Measurements from ENCODE around the gene TMEM134.
A peak's percentile ranks its signal among the peaks of the same experiment; 100 is the strongest.

Gene TMEM134

DNA sequence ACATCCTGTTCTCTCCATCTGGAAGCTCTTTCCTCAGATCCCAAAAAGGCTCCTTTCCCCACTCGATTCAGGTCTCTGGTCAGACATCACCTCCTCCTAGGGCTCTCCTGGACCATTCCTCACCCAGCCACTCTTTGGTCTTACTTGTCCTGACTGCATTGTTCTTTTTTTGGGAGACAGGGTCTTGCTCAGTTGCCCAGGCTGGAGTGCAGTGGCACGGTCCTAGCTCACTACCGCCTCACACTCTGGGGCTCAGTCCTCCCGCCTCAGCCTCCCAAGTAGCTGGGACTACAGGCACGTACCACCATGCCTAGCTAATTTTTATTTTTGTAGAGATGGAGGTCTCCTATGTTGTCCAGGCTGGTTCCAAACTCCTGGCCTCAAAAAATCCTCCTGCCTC lies 23.5 kb downstream of the TMEM134 start:
- DNase-seq (ENCODE audit: low read depth): no peak
- TF ChIP-seq, protein P1, sequence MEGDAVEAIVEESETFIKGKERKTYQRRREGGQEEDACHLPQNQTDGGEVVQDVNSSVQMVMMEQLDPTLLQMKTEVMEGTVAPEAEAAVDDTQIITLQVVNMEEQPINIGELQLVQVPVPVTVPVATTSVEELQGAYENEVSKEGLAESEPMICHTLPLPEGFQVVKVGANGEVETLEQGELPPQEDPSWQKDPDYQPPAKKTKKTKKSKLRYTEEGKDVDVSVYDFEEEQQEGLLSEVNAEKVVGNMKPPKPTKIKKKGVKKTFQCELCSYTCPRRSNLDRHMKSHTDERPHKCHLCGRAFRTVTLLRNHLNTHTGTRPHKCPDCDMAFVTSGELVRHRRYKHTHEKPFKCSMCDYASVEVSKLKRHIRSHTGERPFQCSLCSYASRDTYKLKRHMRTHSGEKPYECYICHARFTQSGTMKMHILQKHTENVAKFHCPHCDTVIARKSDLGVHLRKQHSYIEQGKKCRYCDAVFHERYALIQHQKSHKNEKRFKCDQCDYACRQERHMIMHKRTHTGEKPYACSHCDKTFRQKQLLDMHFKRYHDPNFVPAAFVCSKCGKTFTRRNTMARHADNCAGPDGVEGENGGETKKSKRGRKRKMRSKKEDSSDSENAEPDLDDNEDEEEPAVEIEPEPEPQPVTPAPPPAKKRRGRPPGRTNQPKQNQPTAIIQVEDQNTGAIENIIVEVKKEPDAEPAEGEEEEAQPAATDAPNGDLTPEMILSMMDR (IDR thresholded peaks at IDR 0.05; ENCODE audit: low read depth, low read length): no peak
- TF ChIP-seq MYC (IDR thresholded peaks at IDR 0.05; ENCODE audit: low read depth, low read length) (no peak), POLR2A (IDR thresholded peaks at IDR 0.05; ENCODE audit: extremely low read depth, insufficient read length) (peak; percentile 3)
- H3K4me3 ChIP-seq (ENCODE audit: low read depth, low read length): no peak overlapping the region

DNA sequence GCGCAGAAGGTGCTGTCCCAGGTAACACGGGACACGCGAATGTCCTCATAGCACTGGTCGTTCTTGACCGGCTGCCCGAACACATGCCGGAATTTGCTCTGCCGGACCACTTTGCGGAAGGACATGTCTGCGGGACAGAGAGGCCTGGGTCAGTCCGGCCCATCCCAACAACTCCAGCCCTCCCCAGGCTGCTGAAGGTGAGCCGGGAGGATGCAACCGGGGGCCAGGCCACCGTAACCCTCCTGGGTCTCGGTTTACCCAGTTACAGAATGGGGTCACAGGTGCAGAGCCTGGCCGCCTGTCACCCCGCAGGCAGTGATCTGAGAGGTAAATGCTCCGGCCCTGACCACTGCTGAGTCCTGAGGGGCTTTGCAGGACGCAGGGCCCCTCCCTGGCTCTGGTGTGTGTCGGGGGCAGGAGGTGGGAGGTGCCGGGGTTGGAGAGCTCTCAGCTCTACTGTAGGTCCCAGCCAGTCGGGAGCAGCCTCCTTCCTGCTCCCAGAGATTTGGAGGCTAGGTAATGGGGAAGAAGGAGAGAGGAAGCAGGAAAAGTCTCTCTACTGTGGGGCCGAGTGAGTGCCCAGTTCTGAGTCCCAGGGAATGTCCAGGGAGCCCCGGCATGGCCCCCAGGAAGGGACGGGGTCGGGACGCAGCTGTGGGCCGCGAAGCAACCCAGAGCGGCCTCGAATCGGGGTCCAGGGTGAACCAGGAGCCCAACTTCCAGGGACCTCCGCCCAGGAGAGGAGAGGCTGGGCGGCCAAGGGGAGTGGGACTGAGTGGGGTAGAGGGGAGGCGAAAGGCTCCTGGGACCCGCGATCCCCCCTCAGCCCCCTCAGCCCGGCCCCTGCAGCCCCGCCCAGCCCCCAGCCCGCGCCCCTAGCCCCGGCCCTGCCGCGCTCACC lies 26.3 kb downstream of the TMEM134 start:
- no peak overlapping the region for H3K4me3 ChIP-seq (ENCODE audit: low read depth, low read length)
- peak; percentile 38 for DNase-seq (ENCODE audit: low read depth)
- TF ChIP-seq MYC (IDR thresholded peaks at IDR 0.05; ENCODE audit: low read depth, low read length): no peak
- TF ChIP-seq, protein P1 (IDR thresholded peaks at IDR 0.05; ENCODE audit: low read depth, low read length): no peak
- TF ChIP-seq, protein P2, sequence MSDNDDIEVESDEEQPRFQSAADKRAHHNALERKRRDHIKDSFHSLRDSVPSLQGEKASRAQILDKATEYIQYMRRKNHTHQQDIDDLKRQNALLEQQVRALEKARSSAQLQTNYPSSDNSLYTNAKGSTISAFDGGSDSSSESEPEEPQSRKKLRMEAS (IDR thresholded peaks at IDR 0.05; ENCODE audit: low read depth, low read length): no peak
- TF ChIP-seq POLR2A (IDR thresholded peaks at IDR 0.05; ENCODE audit: extremely low read depth, insufficient read length): no peak

DNA sequence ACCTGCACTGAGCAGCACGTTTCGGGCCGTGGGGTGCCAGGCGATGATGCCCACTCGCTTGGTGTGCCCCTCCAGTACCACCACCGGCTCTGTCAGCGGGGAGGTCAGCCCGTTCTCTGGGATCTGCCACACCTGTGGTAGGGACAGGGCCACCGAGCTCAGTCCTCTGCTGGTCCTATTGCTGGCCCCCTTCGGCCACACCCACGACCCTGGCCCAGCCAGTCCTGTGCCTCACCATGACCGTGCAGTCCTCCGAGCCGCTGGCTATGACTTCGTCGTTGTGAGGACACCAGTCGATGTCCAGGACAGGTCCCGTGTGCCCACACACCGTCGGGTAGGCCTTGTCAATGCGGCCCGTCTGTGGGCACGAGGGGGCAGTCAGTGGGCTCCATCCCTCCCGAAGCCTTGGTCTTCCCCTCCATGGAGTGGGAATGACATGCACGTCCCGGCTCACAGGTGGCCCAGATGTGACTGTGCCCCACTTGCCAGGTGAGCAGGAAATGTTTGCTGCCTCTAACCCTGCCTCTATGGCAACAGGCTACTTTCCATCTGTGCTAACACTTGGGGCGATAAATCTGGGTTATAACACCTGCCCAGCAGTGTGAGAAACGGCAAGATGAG lies 27.2 kb downstream of the TMEM134 start:
- no peak for TF ChIP-seq MYC (IDR thresholded peaks at IDR 0.05; ENCODE audit: low read depth, low read length)
- TF ChIP-seq, protein P1 (IDR thresholded peaks at IDR 0.05; ENCODE audit: low read depth, low read length): no peak
- TF ChIP-seq, protein P2 (IDR thresholded peaks at IDR 0.05; ENCODE audit: low read depth, low read length): no peak
- H3K4me3 ChIP-seq (ENCODE audit: low read depth, low read length): no peak overlapping the region
- peak; percentile 40 for DNase-seq (ENCODE audit: low read depth)

DNA sequence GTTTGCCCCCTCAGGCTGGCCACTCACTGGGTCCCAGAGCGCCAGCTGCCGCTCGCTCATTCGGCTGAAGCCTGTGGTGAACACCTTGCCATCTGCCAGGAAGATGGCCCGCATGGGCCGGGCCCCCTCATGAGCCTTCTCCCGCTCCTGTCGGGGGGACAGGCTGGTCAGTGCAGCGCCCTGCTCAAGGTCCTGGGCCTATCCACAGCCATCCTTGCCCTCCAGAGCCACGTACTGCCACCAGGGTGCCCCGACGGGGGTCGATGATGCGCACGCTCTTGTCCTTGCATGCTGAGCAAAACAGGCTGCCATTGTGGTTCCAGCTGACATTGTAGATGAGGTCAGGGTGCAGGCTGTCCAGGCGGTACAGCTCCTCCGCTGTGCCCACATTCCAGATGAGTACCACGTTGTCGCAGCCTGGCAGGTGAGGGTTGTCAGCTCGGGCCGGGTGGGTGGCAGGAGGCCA lies 27.9 kb downstream of the TMEM134 start:
- no peak overlapping the region for H3K4me3 ChIP-seq (ENCODE audit: low read depth, low read length)
- no peak for TF ChIP-seq MYC (IDR thresholded peaks at IDR 0.05; ENCODE audit: low read depth, low read length)
- TF ChIP-seq, protein P2 (IDR thresholded peaks at IDR 0.05; ENCODE audit: low read depth, low read length): no peak
- no peak for TF ChIP-seq POLR2A (IDR thresholded peaks at IDR 0.05; ENCODE audit: extremely low read depth, insufficient read length)
- DNase-seq (ENCODE audit: low read depth): peak; percentile 43

DNA sequence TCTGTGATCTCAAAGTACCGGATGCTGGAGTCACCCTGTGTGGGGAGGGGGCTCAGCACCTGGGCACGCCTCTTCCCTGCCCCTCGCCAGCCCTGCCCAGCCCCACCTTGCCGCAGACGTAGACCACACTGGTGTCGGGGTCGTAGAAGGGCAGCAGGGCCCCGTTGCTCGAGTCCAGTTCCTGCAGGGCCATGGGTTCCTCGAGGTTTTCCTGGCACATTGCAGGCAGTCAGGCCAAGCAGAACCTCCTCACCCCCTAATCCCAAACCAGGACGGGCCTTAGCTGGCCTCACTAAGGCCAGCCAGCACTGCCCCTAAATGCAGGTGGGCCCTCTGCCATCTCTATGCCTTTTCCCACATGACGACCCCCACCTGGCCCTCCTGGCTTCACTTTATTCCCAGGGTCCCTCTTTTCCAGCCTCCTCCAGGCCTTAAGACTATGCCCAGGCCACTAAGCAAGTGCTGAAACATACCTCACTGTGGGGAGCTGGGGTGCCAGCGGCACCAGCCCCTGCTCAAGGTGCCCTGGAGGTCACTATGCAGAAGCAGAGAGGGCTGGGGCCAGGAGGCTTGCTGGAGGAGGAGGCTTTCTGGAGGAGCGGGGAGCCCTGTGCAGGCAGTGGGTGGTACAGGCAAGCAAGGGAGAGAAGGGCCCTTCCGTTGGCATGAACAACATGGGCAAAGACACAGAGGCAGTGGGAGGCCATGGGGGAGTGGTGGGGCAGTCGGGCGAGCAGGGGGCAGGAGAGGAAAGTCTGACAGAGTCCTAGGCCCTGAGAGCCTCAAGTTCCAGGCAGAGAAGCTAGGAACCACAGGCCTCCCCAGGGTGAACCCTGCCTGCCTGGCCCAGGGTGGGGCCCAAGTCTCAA lies 28.6 kb downstream of the TMEM134 start:
- TF ChIP-seq POLR2A (IDR thresholded peaks at IDR 0.05; ENCODE audit: extremely low read depth, insufficient read length) (no peak), MYC (IDR thresholded peaks at IDR 0.05; ENCODE audit: low read depth, low read length) (no peak)
- TF ChIP-seq, protein P2 (IDR thresholded peaks at IDR 0.05; ENCODE audit: low read depth, low read length): no peak
- TF ChIP-seq, protein P1 (IDR thresholded peaks at IDR 0.05; ENCODE audit: low read depth, low read length): no peak
- no peak overlapping the region for H3K4me3 ChIP-seq (ENCODE audit: low read depth, low read length)
- peak; percentile 33 for DNase-seq (ENCODE audit: low read depth)

Data from NB4 (cell line).